Stimulated activated CD4-positive, alpha-beta T cell treated with anti-CD3 and anti-CD28 coated beads, Interleukin-15, amount 100 ng/mL, for 1 hour (primary cell): ENCODE measurements around the gene KCNAB3.

Experiments
- DNase-seq, 2 donors: peaks; one replicate each; pipeline ENCODE4 v3.0.0-alpha.2; 2020; ENCODE audit warnings: low read depth in 1 of 2, low spot score in 1 of 2

KCNAB3 gene

DNA sequence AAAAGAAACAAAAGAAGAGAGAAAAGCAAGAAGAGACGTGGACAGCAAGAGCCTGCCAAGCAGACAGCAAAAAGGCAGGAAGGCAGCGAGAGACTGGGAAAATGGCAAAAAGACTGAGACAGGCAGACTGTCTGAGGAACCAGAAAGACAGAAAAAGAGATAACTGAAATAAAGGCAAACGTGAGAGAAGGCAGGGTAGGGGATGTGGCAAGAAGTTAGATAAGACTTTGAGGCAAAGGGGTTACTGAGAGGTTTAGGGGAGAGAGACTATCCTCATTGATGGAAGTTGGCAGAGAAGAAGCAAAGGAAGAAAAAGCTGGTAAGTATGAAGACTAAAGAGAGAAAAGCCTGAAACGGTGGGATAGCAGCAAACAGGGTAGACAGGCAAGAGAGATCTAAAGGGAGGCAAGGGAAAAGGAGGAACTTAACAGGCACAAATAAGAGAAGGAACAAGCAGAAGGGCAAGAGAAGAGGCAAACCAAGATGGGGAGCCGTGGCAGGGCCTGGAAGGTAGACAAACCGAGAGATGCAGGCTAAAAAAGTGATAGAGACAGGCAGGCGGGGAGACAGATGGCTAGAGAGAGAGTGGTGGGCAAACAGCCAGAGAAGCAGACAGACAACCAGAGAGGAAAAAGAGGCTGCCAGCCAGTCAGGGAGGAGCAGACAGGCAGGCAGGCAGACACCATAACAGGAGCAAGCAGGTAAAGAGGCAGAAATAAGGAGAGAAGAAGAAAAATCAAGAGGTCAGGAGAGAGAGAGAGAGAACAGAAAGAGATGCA lies 48.2 kb downstream of the KCNAB3 start:
- DNase-seq = no peak

DNA sequence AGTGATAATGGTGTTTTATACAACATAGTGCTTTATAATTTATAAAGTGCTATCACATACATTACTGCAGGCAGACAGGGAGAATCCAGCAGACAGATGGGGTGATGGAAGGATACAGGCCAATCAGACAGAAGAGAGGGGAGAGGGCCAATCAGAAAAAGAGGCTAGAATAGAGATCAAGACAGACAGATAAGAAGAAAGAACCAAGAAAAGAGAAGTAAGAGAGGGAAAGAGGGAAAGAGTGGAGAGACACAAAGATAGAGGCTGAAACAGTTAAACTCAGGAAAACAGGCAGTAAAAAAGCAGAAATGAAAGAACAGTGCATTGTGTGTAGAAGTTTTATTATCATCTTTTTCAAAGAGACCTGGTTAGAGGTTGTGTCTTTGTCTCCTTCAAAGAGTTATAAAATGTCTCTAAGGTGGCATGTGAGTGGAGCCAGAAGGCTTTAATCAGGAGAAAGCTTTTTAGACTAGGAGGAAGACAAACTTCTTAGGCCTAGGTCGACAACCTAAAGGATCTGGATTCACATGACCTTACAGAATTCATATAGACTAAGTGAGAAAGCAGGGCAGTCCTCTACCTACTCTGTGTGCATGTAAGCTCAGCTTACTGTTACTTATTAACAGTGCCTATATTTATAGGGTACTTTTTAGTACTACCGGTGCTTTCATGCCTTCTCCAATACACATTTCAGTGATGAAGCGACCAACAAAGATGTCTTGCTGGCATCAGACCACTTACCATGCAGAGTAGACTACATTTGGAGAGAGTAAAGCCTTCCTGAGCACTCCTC lies 49.4 kb downstream of the KCNAB3 start:
- DNase-seq = no peak

- no peak for DNase-seq
Observed at GRCh38 chr17:7878234-7878633, 51.4 kb downstream of the KCNAB3 start.

DNA sequence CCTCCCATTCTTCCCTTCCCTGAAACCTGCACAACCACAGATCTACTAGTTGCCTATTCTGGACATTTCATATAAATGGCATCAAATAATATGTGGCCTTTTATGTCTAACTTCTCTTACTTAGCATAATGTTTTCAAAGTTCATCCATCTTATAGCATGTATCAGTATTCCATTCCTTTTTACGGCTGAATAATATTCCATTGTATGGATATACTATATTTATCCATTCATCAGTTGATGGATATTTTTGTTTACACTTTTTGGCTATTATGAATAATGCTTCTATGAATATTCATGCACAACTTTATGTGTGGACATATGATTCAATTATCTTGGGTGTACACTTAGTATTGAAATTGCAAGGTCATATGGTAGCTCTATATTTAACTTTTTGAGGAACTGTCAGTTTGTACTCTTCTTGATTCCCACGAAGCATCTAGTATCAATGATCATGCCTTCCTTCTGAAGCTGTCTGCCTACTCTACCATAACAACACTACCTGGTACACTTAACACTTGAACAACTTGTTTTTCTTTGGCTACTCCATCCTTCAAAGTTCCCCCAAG lies 53.8 kb downstream of the KCNAB3 start:
- no peak for DNase-seq

- no peak for DNase-seq
Observed at GRCh38 chr17:7873051-7873450, 56.6 kb downstream of the KCNAB3 start.
